Osteocyte (in vitro differentiated cells): ENCODE measurements around the gene BCL7B. TPM values are rescaled to one million over a fixed set of nuclear protein-coding genes. Genes with fewer than 3 reads are reported as not detected.

Source experiments
- DNase-seq: peaks from one replicate; pipeline ENCODE4 v3.0.0; 2021; ENCODE audit warnings: mixed read lengths; ENCODE audit not compliant: unreplicated experiment; ENCODE audit errors: extremely low spot score
- H3K27ac Mint-ChIP-seq: one replicate; pipeline ENCODE4 v1.8.0; 2021; ENCODE audit warnings: mild to moderate bottlenecking, mixed read lengths; ENCODE audit not compliant: unreplicated experiment
- H3K27me3 Mint-ChIP-seq: one replicate; pipeline ENCODE4 v1.8.0; 2021; ENCODE audit warnings: mixed read lengths; ENCODE audit not compliant: unreplicated experiment
- H3K36me3 Mint-ChIP-seq: one replicate; pipeline ENCODE4 v1.8.0; 2021; ENCODE audit warnings: mixed read lengths; ENCODE audit not compliant: unreplicated experiment
- H3K4me1 Mint-ChIP-seq: one replicate; pipeline ENCODE4 v1.8.0; 2021; ENCODE audit warnings: mixed read lengths; ENCODE audit not compliant: unreplicated experiment
- H3K4me3 Mint-ChIP-seq: one replicate; pipeline ENCODE4 v1.8.0; 2021; ENCODE audit warnings: mild to moderate bottlenecking, moderate library complexity, mixed read lengths; ENCODE audit not compliant: unreplicated experiment
- H3K9me3 Mint-ChIP-seq: one replicate; pipeline ENCODE4 v1.8.0; 2021; ENCODE audit warnings: mixed read lengths; ENCODE audit not compliant: unreplicated experiment
- CTCF ChIP-seq: fragments of 200-600 bp; sonication (generic); IDR thresholded peaks from 2 replicates; pipeline ENCODE4 v1.5.0; 2021; ENCODE audit warnings: antibody characterized with exemption, mild to moderate bottlenecking, moderate library complexity
- total RNA-seq: library from RNA; stranded (reverse); gene quantifications from 2 replicates; pipeline ENCODE4 v1.2.1, GENCODE V29; 2021

The BCL7B gene
- total RNA-seq, 1 donor from 2014 or later = 41.8 TPM

GRCh38 chr7:73578342-73579128 lies 21.0 kb upstream of the BCL7B start, which contains the start of gene TBL2:
Gene TBL2 (minus strand): TSS chr7:73578579. CDS start chr7:73578549, 30 bp downstream.
- Mint-ChIP-seq H3K9me3 (no peaks in the 10 kb centered on the region), H3K36me3 (peaks cover 5% of the 10 kb centered on the region), H3K27ac (peak within 1 kb of the TSS; percentile 98), H3K27me3 (no peaks in the 10 kb centered on the region), H3K4me1 (peaks cover 27% of the 10 kb centered on the region), H3K4me3 (peak within 1 kb of the TSS; percentile 87)
- TF ChIP-seq CTCF = peak; percentile 32
- peak; percentile 100 for DNase-seq

- Mint-ChIP-seq H3K27me3 (no peaks in the 10 kb centered on the region), H3K9me3 (no peaks in the 10 kb centered on the region), H3K4me3 (peak overlapping the region; percentile 87), H3K27ac (peak overlapping the region; percentile 98), H3K36me3 (peaks cover 10% of the 10 kb centered on the region), H3K4me1 (peaks cover 27% of the 10 kb centered on the region)
- no peak for DNase-seq
- no peak for TF ChIP-seq CTCF
These were observed 20.3 kb upstream of the BCL7B start for GRCh38 chr7:73577627-73578341.

- no peak for DNase-seq
- no peaks in the 10 kb centered on the region for H3K27me3 Mint-ChIP-seq
- H3K27ac Mint-ChIP-seq = no peak overlapping the region
- no peak for TF ChIP-seq CTCF
- H3K9me3 Mint-ChIP-seq = no peaks in the 10 kb centered on the region
- H3K36me3 Mint-ChIP-seq = peaks cover 36% of the 10 kb centered on the region
- peaks cover 18% of the 10 kb centered on the region for H3K4me1 Mint-ChIP-seq
- H3K4me3 Mint-ChIP-seq = no peak overlapping the region
These were observed 16.3 kb upstream of the BCL7B start for GRCh38 chr7:73573791-73574190.

- H3K4me1 Mint-ChIP-seq = peaks cover 16% of the 10 kb centered on the region
- H3K27ac Mint-ChIP-seq = no peak overlapping the region
- TF ChIP-seq CTCF = no peak
- H3K27me3 Mint-ChIP-seq = no peaks in the 10 kb centered on the region
- peaks cover 37% of the 10 kb centered on the region for H3K36me3 Mint-ChIP-seq
- DNase-seq = no peak
- H3K9me3 Mint-ChIP-seq = no peaks in the 10 kb centered on the region
- H3K4me3 Mint-ChIP-seq = no peak overlapping the region
These were observed 15.8 kb upstream of the BCL7B start for GRCh38 chr7:73573276-73573675.

- Mint-ChIP-seq H3K27ac (no peak overlapping the region), H3K36me3 (peaks cover 37% of the 10 kb centered on the region), H3K4me1 (peaks cover 16% of the 10 kb centered on the region), H3K27me3 (no peaks in the 10 kb centered on the region), H3K9me3 (no peaks in the 10 kb centered on the region), H3K4me3 (no peak overlapping the region)
- TF ChIP-seq CTCF = no peak
- DNase-seq = no peak
These were observed 15.3 kb upstream of the BCL7B start for GRCh38 chr7:73572767-73573186.
